ENCODE measurements around the gene CSNK1G2.

CSNK1G2 gene

DNA sequence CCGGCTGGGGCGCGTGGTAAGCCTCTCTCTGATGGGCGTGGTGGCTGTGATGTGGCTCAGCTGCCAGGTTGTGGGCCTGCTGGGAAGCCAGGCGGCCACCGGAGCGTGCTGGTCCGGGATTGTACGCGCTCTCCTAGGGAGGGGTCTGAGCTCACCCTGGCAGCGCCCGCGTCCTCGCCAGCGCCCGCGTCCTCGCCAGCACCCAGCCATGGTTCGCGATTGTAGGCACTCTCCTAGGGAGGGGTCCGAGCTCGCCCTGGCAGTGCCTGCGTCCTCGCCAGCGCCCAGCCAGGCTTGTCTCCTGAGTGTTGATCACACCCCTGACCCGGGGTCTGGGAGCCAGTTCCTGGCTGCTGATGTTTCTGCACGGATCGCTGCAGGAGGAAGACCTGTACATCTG is 22.0 kb upstream of the CSNK1G2 start:
- no peak for DNase-seq (ENCODE audit: low spot score)

DNA sequence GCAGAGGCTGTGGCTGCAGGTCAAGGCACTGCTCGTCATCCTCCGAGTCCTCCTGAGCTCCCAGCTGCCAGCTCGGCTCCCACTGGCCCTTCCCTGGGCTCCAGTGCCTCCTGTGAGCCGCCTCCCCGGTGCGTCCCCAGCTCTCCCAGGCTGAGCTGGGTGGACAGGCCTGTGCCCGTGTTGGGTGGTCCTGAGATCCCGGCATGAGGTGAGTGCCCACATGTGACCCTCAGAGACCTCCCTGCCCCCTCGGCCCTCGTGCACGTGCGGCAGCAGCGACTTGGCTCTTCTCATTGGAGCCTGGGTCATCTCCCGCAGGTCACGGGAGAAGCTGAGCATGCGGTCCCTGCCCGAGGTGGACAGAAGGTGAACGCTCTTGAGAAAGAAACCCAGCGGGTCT is 20.3 kb upstream of the CSNK1G2 start:
- DNase-seq (ENCODE audit: low spot score): no peak

DNA sequence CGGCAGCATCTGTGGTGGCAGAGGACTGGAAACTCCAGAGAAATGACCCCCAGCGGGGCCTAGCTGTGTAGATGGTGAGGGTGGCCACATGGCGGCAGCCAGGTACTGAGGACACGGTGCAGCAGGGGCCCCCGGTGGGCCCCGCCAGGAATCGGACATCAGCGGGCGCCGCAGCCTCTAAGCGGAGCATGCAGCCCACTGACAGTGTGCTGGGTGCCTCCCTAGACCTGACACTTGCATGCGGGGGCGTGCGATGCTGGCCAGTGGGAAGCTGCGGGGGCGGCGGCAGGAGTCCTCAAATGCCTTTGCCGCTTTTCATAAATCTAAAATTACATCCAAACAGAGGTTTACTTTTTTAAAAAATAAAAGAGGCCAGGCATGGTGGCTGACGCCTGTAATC is 19.6 kb upstream of the CSNK1G2 start:
- DNase-seq (ENCODE audit: low spot score): no peak

DNA sequence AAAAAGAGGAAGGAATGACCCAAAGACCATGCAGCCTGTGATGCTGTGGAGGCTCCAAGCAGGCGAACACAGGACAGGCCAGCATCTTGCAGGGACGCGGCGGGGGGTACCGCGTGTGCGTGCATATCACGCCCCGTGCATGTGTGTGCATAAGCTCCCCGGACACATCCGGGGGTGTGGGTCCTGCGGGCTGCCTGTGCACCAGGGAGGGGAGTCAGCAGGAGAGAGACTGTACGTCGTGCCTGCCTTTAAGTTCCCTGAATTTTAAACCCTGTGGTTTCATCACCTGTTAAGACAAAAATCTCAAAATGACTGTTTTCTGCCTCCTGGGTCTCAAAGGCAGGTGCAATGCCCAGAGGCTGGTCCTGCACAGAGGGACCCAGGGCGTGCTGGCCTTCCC is 19.1 kb upstream of the CSNK1G2 start:
- no peak for DNase-seq (ENCODE audit: low spot score)

DNA sequence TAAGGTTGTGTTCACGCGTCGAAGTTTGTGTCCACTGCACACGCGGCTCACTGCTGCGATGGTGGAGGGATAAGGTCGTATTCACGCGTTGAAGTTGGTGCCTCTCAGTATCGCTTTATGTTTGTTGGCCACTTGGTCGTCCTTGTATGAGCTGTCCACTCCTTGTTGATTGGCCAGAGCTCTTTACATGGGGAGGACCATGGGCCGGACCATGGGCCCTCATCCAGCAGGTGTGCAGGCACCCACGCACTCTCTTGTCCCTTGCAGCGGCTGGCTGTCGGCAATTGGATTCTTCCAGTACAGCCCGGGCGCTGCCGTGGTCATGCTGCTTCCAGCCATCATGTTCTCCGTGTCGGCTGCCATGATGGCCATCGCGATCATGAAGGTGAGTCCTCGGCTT is 18.2 kb upstream of the CSNK1G2 start:
- DNase-seq (ENCODE audit: low spot score): no peak

DNA sequence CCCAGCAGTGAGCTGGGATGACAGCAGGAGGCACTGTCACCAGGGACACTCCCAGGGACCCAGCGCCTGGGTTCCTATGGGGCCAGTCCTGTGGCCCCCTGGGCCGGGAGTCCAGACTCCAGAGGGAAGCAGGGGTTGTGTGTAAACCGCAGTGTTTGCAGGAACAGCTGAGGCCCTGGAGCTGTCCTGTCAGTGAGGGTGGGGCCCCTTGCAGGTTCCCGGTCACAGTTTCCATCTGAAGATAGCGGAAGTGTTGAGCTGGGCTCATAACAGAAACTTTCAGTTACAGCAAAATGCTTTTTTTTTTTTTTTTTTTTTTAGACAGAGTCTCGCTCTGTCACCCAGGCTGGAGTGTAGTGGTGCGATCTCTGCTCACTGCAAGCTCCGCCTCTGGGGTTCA is 17.7 kb upstream of the CSNK1G2 start:
- peak; percentile 42 for DNase-seq (ENCODE audit: low spot score)

DNA sequence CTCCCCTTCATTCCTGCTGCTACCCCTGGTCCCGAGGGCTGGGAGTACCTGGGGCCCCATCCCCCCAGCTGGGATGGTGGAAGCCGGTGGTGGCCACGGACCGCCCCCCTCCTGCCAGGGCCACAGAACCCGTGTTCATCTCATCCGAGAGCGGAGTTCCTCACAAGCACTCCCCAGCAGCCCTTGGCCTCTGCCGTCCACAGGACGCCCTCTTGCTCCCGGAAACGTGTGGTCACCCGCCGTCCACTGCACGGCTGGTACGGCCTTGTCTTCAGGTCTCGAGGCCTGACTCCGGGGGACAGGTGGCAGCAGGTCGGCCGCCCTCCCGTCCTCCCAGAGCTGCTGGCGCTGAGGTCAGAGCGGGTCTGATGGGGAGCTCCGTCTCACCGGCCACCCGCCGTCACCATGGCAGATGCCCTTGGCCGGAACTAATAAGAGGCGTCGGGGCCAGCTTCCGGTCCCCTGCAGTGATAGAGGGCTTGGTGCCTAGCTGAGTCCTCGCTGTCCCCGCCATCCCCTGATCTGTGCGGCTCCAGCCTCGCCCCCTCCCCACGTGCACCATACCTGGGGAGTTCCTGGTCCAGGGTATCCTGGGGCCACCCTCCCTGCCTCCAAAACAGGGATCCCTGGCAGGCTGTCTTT is 16.5 kb upstream of the CSNK1G2 start:
- no peak for DNase-seq (ENCODE audit: low spot score)

DNA sequence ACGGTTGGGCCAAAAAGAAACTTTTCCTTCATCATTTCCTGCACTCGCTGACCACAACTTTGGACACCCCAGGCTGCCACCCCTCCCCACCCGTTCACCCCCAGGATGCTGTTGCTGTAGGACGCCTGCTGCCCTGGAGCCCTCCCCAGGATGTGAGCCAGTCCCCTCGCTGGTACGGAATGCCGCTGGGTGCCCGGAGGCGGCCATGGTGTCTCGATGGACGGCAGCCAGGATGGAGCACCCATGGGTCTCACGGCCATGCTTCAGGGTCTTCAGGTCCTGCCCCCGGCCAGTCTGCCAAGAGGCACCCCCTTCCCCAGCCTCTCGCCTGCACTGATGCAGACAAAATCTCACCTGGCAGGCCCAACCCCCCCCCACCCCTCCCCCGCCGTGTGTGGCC is 15.4 kb upstream of the CSNK1G2 start:
- DNase-seq (ENCODE audit: low spot score): no peak

DNA sequence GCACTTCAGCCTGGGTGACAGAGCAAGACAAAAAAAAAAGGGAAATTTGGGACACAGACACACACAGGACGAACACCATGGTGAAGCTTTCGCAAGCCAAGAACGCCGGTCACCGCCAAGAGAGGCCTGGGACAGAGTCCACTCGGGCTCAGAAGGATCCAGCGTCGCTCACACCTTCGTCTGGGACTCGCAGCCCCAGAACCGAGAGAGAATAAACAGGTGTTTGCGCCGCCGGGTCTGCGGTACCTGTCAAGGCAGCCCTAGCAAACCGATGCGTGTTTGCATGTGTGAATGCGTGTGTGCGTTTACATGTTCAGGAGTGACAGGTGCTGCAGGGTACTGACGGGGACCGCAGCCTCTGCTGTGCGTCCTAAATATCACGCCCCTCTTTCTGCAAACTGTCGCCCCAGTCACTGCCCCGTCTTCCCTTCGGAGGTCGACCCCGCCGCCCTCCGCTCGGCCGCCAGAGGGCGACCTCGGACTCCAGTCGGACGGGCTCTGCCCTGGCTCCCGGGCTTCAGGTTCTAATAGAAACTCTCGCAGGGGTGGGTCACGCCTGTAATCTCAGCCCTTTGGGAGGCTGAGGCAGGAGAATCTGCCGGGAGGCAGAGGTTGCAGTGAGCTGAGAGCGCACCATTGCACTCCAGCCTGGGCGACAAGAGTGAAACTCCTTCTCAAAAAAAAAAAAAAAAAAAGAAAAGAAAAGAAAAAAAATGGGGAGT is 11.8 kb upstream of the CSNK1G2 start:
- peak; percentile 73 for DNase-seq (ENCODE audit: low spot score)

DNA sequence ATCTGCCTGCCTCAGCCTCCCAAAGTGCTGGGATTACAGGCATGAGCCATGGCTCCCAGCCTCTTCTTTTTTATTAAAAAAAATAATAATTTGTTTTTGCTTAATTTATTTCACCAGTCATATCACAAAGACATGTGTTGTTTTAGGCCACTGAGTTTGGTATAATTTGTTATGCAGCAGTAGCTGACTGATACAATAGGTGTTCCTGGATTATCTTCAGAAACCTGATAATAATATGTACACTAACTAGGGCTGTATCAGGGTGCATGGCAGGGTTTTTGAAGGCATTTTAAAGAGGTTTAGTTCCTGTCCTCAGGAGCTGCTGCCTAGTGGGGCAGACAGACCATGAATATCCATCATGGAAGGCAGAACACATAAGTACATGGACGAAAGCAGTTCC is 9.5 kb upstream of the CSNK1G2 start:
- no peak for DNase-seq (ENCODE audit: low spot score)

DNA sequence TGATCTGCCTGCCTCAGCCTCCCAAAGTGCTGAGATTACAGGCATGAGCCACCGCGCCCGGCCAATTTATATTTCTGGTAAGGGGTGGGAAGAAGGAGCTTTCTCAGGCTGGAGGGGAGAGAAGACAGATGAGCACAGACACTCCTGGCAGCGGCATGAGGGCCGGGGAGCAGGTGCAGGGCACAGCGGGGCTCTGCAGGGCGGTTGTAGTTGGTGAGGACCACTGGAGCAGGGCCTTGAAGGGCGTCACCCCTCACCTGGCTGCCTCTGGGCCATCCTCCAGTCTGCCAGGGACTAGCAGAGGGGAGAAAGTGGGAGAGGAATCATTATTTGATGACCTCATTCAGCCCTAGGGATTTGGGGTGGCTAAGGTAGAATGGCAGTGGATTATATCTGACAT is 8.6 kb upstream of the CSNK1G2 start:
- DNase-seq (ENCODE audit: low spot score): no peak

DNA sequence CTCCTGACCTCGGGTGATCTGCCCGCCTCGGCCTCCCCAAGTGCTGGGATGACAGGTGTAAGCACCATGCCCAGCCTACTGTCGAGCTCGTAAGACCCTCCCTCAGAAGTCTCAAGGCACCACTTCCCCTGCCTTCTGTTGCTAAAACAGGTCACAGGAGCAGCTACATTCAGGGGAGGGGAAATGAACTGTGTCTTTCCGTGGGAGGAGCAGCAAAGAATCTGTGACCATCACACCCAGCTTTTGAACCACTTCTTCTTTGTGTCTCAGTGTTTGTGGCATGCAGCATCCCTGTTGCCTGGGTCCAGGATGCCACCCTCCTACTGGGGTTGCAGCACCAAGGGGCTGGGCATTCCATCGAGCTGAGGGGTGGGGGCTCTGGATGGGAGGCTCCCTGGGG is 7.7 kb upstream of the CSNK1G2 start:
- DNase-seq (ENCODE audit: low spot score): no peak

DNA sequence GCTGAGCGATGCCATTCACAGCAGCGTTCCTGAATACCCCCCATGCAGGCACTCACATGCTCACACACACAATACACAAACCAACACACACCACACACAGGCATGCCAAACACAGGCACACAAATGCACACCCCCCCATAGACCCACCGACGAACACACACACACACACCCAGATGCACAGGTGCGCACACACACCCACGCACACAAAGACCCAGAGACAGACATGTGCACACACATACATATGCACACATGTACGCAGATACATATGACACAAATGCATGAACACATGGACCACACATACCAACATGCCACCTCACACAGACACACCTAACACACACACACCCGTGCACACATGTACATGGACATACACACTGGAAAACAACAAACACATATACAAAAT is 7.0 kb upstream of the CSNK1G2 start:
- DNase-seq (ENCODE audit: low spot score): no peak

DNA sequence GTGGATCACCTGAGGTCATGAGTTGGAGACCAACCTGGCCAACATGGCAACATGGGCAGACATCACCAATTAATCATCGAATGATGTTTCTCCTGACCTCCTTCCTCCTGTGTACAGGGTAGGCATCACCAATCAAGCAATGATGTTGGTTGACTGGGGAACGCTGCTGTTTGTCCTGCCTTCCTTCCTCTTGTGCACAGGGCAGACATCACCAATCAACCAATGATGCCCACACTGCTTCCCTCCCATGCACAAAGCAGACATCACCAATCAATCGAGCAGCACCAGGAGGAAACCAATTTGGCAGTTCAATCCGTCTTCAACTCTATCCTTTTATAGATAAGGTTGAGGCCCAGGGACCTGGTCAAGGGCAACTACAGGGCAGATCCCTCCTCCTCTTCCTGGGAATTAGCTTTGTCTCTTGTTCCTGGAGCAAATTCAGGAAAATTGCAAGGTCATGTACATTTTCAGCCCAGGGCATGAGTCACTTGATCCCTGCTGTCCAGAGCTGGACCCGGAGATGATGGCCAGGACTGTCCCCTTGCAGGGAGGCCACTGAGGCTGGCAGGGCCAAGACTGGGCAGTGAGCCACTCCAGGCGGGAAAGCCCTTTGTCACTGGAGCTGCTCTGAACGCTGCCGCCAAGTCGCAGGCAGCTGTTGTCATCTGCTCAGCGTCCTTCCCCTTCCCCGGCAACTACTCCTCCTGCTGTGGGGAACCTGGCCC is 5.3 kb upstream of the CSNK1G2 start:
- no peak for DNase-seq (ENCODE audit: low spot score)

DNA sequence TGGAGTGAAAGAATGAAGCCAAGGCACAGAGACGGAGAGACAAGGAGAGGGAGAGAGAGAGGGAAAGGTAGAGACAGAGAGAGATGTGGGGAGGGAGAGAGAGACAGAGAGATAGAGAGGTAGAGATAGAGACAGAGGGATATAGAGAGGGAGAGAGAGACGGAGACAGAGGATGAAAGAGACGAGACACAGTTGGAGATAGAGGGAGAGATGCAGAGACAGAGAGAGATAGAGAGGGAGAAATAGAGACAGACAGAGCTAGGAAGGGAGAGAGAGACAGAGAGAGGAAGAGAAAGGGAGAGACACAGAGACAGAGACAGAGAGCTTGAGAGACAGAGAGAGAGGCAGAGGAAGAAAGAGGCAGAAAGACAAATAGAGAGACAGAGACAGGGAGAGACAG is 4.5 kb upstream of the CSNK1G2 start:
- no peak for DNase-seq (ENCODE audit: low spot score)

DNA sequence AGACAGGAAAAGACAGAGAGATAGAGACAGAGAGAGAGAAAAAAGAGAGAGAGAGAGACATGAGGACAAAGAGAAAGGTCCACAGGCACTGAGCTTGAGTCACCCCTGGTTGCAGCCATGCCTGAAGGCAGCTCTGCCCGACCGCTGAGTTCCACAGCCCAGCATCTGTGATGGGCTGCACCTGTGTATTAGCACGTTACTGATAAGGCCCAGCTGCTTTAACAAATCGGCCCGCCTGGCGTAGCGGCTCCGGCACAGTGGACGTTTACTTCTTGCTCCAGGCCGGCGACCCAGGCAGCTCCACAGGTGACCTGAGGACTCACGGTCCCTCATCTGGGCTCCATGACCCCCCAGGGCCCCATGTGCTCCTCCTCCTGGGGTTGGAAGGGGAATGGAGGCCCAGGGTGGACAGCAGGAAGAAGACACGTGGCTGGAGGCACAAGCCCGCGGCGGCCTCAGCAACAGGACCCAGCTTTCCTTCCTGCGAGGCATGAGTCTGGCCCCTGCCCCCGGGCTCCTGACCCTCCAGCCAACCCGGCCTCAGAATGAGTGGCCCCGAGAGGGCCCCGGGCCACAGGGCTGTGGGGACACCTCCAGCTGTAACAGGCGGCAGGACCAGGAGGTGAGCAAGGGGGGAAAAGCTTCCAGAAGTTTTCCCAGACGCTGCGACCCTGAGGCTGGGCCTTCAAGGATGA is 3.9 kb upstream of the CSNK1G2 start:
- DNase-seq (ENCODE audit: low spot score): no peak

DNA sequence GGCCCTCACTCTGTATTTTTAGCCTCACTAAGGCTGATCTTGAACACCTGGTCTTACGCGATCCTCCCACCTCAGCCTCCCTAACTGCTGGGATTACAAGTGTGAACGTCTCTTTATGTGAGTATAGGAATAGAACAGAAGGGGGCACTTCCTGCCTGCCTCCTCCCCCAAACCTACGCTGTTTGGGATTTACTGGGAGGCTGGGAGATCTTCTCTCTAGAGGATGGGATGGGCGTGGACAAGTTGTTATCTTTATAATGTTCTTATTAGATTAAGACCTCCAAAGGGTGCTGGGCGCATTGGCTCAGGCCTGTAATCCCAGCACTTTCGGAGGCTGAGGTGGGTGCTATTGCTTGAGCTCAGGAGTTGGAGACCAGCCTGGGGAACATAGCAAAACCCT is 2.9 kb upstream of the CSNK1G2 start:
- DNase-seq (ENCODE audit: low spot score): no peak

DNA sequence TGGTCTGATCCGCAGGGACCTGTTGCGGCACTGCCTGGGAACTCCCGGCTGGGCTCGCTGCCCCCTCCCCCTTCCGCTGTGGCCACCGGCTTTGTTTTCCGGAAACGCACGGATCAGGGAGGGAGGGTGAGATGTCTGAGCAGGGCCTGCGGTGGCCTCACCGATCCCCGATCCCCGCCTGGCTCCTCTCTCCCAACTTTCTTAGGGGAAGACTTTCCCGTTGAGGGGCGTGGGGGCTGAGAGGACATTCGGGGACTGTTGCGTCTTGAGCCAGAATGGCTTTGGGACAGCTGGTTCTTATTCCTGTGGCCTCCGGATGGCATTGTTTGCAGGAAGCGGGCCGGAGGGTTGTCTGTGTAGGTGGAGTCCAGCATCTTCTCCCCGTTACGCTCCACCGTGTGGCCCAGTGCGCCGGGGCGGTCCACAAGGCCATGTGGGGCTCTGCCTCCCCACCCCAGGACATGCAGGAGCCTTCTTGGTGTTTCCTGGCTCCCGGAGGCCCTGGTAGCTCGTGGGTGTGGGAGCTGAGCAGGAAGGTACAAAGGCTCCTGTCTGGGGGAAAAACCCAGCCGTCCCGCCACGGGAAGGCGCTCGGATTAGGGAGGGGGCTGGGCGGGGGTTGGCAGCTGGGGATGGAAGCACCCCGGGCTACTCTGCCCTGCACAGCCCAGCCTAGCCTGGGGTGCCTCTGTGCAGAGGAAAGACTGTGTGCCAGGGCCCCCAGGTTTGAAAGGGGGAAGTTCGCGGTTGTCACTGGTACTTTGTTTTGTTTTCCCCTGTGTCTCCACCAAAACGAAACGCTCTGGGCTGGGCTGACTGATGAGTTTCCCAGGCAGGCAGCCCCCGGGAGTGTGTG is 1.3 kb downstream of the CSNK1G2 start:
- peak; percentile 75 for DNase-seq (ENCODE audit: low spot score)

DNA sequence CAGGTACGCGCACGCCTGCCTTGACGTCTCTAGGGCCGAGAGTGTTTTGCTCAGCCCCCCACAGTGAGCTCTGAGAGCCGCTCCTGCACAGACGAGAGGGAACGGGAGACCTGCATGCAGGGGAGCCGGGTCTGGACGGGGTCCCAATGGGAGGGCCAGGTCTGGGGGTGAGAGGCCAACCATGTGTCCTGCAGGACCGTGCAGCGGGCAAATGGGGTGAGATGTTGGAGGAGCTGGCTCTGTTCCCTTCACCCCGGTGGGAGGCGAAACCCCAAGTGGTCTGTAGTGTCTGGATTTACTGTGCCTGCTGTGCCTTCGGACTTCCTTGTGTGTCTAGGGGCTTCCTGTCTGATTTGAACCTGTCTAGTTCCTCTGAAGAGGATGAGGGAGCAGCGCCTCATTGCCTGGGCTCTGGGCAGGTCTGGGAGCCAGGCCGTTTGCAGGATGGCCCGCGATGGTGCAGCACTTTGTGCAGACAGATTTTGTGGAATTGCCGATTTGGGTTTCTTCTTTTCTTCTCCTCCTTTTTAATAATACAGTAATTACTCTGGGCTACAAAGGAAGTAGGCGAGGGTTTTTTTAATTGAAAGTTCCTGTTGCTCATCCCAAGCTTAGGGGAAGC is 2.1 kb downstream of the CSNK1G2 start:
- DNase-seq (ENCODE audit: low spot score): peak; percentile 16

DNA sequence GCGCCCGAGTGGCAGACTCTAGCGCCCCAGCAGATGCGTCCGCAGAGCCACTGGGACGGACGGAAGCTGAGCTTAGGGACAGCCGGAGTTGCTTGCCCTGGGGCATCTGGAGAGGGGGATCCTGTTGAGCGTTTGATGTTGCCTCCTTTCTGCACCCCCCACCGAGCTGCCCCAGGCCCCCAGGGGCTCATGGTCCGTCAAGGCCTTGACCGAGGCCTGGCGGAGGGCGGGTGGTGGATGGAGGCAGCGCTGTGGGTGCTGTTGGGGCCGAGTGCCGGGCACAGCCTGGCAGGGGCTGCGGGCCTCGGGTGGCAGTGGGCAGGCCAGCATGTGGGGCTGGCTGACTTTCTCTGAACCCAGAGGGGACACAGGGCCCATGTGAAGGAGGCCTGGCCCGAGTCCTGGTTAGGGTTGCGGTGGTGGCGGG is 2.7 kb downstream of the CSNK1G2 start:
- no peak for DNase-seq (ENCODE audit: low spot score)
